Esophagus muscularis mucosa (tissue), 4 donors: ENCODE data around the gene HOXA4.

ENCODE experiments used
- CTCF ChIP-seq, 3 experiments: fragments of 200-600 bp in 2 of 3; fragments of 450-650 bp in 1 of 3; sonication (generic) in 2 of 3; IDR thresholded peaks; one replicate each; pipeline ENCODE4 v1.5.1; 2017 to 2019; ENCODE audit warnings: antibody characterized with exemption in 3 of 3, mild to moderate bottlenecking in 2 of 3, moderate library complexity in 1 of 3
- EP300 ChIP-seq: sonication (generic); formaldehyde crosslinking; IDR thresholded peaks from one replicate; pipeline ENCODE4 v1.6.1; 2017; ENCODE audit warnings: antibody characterized with exemption
- POLR2A ChIP-seq: fragments of 450-650 bp; IDR thresholded peaks from one replicate; pipeline ENCODE4 v1.6.1; 2017; ENCODE audit warnings: antibody characterized with exemption, moderate library complexity, mild to moderate bottlenecking, low read depth
- POLR2AphosphoS5 ChIP-seq, 2 donors: sonication (generic); formaldehyde crosslinking; IDR thresholded peaks; one replicate each; pipeline ENCODE4 v1.6.1; 2017; ENCODE audit warnings: antibody characterized with exemption in 2 of 2

GRCh38 chr7:27109466-27110185 is 20.9 kb downstream of the HOXA4 start:
- TF ChIP-seq CTCF (IDR thresholded peaks at IDR 0.05) = no peak
- TF ChIP-seq EP300 = no peak
- TF ChIP-seq POLR2AphosphoS5 (IDR thresholded peaks at IDR 0.05) = no peak
- TF ChIP-seq POLR2A = no peak
